ENCODE data around the gene BCAR1. TPM values are rescaled to one million over a fixed set of nuclear protein-coding genes. Genes with fewer than 3 reads are reported as not detected.

The BCAR1 gene
- total and polyA plus RNA-seq, 2 of the 13 experiments (the other 11 are each of a cell fraction or from before 2014, with no cell fraction given), result 48.1 to 51.7 TPM

DNA sequence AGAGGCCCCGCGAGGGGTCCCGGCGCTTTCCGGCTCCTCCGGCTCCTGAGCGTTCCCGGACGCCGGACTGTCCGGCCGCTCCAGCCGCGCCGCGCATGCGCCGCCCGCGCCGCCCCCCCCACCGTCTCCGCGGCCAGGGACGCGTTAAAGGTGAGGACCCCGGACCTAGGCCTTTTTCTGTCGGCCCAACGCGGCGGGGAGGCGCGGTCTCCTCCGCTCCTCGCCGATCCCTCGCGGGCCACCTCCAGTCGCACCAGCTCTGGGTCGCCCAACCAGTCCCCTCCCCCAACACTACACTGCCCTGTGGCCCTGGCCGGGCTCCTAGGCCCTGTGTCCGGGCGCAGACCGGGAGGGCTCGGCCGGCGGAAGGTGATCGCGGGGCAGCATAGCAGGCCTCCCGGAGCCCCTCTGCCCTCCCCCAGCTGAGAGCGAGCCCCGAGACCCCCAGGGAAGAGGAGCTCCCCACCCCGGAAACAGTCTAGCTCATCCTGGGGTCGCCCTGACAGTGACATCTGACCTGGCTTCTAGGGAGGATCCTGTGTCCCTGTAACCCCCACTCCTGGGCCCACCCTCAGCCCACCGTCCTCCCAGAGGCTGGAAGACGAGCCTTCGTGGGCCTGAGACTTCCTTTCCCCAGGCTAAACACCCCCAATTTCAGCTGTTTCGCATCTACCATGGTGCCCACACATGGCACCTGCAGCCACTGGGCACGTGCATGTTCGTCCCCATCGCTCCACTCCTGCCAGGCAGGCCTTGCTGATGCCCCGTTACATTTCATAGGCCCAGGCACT, 14.7 kb upstream of the BCAR1 start (continued):
- TF ChIP-seq, protein P1, sequence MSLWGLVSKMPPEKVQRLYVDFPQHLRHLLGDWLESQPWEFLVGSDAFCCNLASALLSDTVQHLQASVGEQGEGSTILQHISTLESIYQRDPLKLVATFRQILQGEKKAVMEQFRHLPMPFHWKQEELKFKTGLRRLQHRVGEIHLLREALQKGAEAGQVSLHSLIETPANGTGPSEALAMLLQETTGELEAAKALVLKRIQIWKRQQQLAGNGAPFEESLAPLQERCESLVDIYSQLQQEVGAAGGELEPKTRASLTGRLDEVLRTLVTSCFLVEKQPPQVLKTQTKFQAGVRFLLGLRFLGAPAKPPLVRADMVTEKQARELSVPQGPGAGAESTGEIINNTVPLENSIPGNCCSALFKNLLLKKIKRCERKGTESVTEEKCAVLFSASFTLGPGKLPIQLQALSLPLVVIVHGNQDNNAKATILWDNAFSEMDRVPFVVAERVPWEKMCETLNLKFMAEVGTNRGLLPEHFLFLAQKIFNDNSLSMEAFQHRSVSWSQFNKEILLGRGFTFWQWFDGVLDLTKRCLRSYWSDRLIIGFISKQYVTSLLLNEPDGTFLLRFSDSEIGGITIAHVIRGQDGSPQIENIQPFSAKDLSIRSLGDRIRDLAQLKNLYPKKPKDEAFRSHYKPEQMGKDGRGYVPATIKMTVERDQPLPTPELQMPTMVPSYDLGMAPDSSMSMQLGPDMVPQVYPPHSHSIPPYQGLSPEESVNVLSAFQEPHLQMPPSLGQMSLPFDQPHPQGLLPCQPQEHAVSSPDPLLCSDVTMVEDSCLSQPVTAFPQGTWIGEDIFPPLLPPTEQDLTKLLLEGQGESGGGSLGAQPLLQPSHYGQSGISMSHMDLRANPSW (CRISPR knock-in tag; IDR thresholded peaks at IDR 0.05; ENCODE audit: borderline replicate concordance), result no peak
- TF ChIP-seq CENPX (CRISPR knock-in tag; IDR thresholded peaks at IDR 0.05) (no peak), PHF8 (CRISPR knock-in tag; IDR thresholded peaks at IDR 0.05) (peak; percentile 92), THAP11 (CRISPR knock-in tag; IDR thresholded peaks at IDR 0.05) (peak; percentile 75), CHD2 (IDR thresholded peaks at IDR 0.05; ENCODE audit: low read depth, low read length) (no peak), WIZ (CRISPR knock-in tag; IDR thresholded peaks at IDR 0.05) (no peak), ZNF713 (CRISPR knock-in tag; IDR thresholded peaks at IDR 0.05) (no peak), KLF16 (CRISPR knock-in tag; IDR thresholded peaks at IDR 0.05) (peak in 1 of 2 experiments; percentile 55; a peak in 1 of 4 replicates), ZFP36L1 (CRISPR knock-in tag; IDR thresholded peaks at IDR 0.05) (peak; percentile 54)
- TF ChIP-seq, protein P2, sequence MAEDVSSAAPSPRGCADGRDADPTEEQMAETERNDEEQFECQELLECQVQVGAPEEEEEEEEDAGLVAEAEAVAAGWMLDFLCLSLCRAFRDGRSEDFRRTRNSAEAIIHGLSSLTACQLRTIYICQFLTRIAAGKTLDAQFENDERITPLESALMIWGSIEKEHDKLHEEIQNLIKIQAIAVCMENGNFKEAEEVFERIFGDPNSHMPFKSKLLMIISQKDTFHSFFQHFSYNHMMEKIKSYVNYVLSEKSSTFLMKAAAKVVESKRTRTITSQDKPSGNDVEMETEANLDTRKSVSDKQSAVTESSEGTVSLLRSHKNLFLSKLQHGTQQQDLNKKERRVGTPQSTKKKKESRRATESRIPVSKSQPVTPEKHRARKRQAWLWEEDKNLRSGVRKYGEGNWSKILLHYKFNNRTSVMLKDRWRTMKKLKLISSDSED (CRISPR knock-in tag; IDR thresholded peaks at IDR 0.05), result 0 out of 2 replicates have a peak, but pooled peaks have one; percentile 71
- TF ChIP-seq, protein P3, sequence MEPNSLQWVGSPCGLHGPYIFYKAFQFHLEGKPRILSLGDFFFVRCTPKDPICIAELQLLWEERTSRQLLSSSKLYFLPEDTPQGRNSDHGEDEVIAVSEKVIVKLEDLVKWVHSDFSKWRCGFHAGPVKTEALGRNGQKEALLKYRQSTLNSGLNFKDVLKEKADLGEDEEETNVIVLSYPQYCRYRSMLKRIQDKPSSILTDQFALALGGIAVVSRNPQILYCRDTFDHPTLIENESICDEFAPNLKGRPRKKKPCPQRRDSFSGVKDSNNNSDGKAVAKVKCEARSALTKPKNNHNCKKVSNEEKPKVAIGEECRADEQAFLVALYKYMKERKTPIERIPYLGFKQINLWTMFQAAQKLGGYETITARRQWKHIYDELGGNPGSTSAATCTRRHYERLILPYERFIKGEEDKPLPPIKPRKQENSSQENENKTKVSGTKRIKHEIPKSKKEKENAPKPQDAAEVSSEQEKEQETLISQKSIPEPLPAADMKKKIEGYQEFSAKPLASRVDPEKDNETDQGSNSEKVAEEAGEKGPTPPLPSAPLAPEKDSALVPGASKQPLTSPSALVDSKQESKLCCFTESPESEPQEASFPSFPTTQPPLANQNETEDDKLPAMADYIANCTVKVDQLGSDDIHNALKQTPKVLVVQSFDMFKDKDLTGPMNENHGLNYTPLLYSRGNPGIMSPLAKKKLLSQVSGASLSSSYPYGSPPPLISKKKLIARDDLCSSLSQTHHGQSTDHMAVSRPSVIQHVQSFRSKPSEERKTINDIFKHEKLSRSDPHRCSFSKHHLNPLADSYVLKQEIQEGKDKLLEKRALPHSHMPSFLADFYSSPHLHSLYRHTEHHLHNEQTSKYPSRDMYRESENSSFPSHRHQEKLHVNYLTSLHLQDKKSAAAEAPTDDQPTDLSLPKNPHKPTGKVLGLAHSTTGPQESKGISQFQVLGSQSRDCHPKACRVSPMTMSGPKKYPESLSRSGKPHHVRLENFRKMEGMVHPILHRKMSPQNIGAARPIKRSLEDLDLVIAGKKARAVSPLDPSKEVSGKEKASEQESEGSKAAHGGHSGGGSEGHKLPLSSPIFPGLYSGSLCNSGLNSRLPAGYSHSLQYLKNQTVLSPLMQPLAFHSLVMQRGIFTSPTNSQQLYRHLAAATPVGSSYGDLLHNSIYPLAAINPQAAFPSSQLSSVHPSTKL (CRISPR knock-in tag; IDR thresholded peaks at IDR 0.05), result peak; percentile 48; the same call in 1 of the 2 replicates

All from HepG2 (cell line).